ENCODE measurements around the gene PAFAH2.
"Not testable (repeated sequence)": the region's sequence is repeated elsewhere in the genome, so short reads cannot be mapped to it uniquely, and the experiment has no call there.

The PAFAH2 gene

DNA sequence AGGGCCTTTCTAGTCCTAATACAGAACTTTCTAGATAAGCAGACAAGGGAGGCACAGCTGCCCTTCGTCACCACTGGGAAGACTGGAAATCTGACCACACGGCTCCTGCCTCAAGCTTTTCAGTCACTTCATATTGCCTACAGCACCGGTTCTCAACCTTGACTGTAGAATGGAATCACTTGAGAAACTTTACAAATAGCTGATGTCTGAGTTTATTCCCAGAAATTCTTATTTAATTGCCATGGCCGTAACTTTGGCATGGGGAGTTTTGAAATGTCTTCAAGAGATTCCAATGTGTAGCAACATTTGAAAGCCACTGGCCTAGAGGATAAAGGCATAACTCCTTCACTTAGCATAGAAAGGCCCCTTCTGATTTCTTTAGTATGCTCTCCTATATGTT is 49.2 kb downstream of the PAFAH2 start:
- no peaks in the 10 kb centered on the region for H3K79me2 ChIP-seq (ENCODE audit: insufficient read depth, low read depth)

DNA sequence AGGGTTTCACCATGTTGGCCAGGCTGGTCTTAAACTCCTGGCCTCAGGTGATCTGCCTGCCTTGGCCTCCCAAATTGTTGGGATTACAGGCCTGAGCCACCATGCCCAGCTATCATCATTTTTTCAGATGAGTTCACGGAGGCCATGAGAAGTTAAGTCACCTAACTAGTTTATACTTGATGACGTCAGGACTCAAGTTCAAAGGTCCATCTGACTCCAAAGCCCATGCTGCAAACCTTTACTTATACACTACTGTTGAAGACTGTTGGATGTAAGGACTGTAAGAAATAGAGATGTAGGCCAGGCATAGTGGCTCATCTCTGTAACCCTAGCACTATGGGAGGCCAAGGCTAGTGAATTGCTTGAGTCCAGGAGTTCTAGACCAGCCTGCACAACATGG is 50.8 kb downstream of the PAFAH2 start:
- Histone ChIP-seq H2AFZ (ENCODE audit: low read depth) (no peak overlapping the region), H3K27me3 (ENCODE audit: insufficient read depth, low read depth) (no peaks in the 10 kb centered on the region), H3K4me1 (ENCODE audit: low read depth, poor library complexity, severe bottlenecking) (no peaks in the 10 kb centered on the region), H3K36me3 (ENCODE audit: insufficient read depth) (no peaks in the 10 kb centered on the region), H4K20me1 (ENCODE audit: insufficient read depth) (no peaks in the 10 kb centered on the region), H3K27ac (no peak overlapping the region), H3K4me2 (no peak overlapping the region), H3K9ac (no peak overlapping the region), H3K79me2 (ENCODE audit: insufficient read depth, low read depth) (no peaks in the 10 kb centered on the region), H3K4me3 (IDR thresholded peaks at IDR 0.05; ENCODE audit: insufficient read depth, low read depth, low read length) (no peak overlapping the region)
- TF ChIP-seq, protein P1, sequence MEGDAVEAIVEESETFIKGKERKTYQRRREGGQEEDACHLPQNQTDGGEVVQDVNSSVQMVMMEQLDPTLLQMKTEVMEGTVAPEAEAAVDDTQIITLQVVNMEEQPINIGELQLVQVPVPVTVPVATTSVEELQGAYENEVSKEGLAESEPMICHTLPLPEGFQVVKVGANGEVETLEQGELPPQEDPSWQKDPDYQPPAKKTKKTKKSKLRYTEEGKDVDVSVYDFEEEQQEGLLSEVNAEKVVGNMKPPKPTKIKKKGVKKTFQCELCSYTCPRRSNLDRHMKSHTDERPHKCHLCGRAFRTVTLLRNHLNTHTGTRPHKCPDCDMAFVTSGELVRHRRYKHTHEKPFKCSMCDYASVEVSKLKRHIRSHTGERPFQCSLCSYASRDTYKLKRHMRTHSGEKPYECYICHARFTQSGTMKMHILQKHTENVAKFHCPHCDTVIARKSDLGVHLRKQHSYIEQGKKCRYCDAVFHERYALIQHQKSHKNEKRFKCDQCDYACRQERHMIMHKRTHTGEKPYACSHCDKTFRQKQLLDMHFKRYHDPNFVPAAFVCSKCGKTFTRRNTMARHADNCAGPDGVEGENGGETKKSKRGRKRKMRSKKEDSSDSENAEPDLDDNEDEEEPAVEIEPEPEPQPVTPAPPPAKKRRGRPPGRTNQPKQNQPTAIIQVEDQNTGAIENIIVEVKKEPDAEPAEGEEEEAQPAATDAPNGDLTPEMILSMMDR (conservative IDR thresholded peaks at IDR 0.05; ENCODE audit: low read depth, low read length): no peak

More for the DNA sequence above, 49.2 kb downstream of the PAFAH2 start:
- H3K9ac ChIP-seq: no peak overlapping the region
- TF ChIP-seq, protein P1 (conservative IDR thresholded peaks at IDR 0.05; ENCODE audit: low read depth, low read length): no peak
- H3K27me3 ChIP-seq (ENCODE audit: insufficient read depth, low read depth): no peaks in the 10 kb centered on the region
- no peak overlapping the region for H3K4me3 ChIP-seq (IDR thresholded peaks at IDR 0.05; ENCODE audit: insufficient read depth, low read depth, low read length)
- H4K20me1 ChIP-seq (ENCODE audit: insufficient read depth): no peaks in the 10 kb centered on the region
- H2AFZ ChIP-seq (ENCODE audit: low read depth): no peak overlapping the region
- H3K27ac ChIP-seq: no peak overlapping the region
- no peak overlapping the region for H3K4me2 ChIP-seq
- H3K36me3 ChIP-seq (ENCODE audit: insufficient read depth): no peaks in the 10 kb centered on the region
- H3K4me1 ChIP-seq (ENCODE audit: low read depth, poor library complexity, severe bottlenecking): no peaks in the 10 kb centered on the region

DNA sequence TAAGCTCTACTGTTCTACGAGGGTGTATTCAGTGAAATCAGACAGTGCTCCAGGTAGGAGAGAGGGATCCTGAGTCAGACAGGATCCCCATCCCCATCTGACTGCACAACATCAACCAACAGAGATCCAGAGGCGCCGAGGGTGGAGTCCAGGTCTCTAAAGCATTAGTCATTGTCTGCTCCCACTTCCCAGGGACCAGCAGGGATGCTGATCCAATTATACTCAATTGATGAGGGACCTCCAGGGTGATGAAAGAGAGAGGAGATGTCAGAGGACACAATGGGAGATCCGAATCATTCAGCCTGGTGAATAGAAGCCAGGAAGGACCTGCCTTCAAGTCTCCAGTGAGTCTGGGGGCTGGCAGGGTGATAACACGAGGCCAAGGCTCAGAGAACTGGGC is 52.1 kb downstream of the PAFAH2 start:
- no peak overlapping the region for H2AFZ ChIP-seq (ENCODE audit: low read depth)
- H4K20me1 ChIP-seq (ENCODE audit: insufficient read depth): no peaks in the 10 kb centered on the region
- no peaks in the 10 kb centered on the region for H3K27me3 ChIP-seq (ENCODE audit: insufficient read depth, low read depth)
- no peak overlapping the region for H3K4me3 ChIP-seq (IDR thresholded peaks at IDR 0.05; ENCODE audit: insufficient read depth, low read depth, low read length)
- H3K27ac ChIP-seq: no peak overlapping the region
- H3K4me2 ChIP-seq: no peak overlapping the region
- H3K36me3 ChIP-seq (ENCODE audit: insufficient read depth): no peaks in the 10 kb centered on the region
- no peaks in the 10 kb centered on the region for H3K79me2 ChIP-seq (ENCODE audit: insufficient read depth, low read depth)
- H3K4me1 ChIP-seq (ENCODE audit: low read depth, poor library complexity, severe bottlenecking): no peaks in the 10 kb centered on the region
- no peak overlapping the region for H3K9ac ChIP-seq
- TF ChIP-seq, protein P1 (conservative IDR thresholded peaks at IDR 0.05; ENCODE audit: low read depth, low read length): no peak

DNA sequence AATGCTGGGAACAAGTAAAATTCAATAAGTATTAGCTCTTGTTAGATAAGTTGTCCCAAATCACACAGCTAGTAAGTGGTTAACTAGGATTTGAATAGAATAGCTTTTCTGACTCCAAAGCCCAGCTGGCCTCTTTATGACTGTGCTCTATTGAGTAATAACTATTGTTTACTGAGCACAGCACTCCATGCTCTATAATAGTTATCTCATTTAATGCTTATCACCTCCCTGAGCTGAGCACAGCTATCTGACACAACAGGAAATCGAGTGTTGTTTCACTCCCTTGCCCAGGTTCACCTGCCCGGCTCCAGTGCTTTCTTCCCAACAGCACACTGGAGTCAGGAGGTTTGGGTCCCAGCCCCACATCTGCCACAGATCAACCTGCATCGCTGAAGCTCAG is 52.9 kb downstream of the PAFAH2 start:
- Histone ChIP-seq H3K4me1 (ENCODE audit: low read depth, poor library complexity, severe bottlenecking) (no peaks in the 10 kb centered on the region), H3K27me3 (ENCODE audit: insufficient read depth, low read depth) (no peaks in the 10 kb centered on the region), H3K4me2 (no peak overlapping the region), H3K27ac (no peak overlapping the region), H4K20me1 (ENCODE audit: insufficient read depth) (no peaks in the 10 kb centered on the region), H2AFZ (ENCODE audit: low read depth) (no peak overlapping the region), H3K9ac (no peak overlapping the region), H3K4me3 (IDR thresholded peaks at IDR 0.05; ENCODE audit: insufficient read depth, low read depth, low read length) (no peak overlapping the region), H3K36me3 (ENCODE audit: insufficient read depth) (no peaks in the 10 kb centered on the region), H3K79me2 (ENCODE audit: insufficient read depth, low read depth) (no peaks in the 10 kb centered on the region)
- TF ChIP-seq, protein P1 (conservative IDR thresholded peaks at IDR 0.05; ENCODE audit: low read depth, low read length): no peak

DNA sequence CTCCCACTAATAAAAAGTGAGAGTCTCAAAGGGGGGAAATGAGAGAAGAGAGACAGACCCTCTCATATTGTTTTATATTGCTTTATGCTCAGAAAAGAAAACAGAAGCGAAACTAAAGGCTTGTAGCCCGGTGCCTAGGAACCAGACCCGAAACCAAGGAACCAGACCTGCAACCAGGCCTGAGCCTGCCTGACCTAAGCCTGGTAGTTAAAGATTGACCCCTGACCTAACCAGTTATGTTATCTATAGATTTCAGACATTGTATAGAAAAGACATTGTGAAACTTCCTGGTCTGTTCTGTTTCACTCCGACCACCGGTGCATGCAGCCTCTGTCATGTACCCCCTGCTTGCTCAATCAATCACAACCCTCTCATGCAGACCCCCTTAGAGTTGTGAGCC is 54.4 kb downstream of the PAFAH2 start:
- not testable (repeated sequence) for H3K4me2 ChIP-seq; H4K20me1 ChIP-seq (ENCODE audit: insufficient read depth); H3K4me1 ChIP-seq (ENCODE audit: low read depth, poor library complexity, severe bottlenecking); H3K27ac ChIP-seq; H3K27me3 ChIP-seq (ENCODE audit: insufficient read depth, low read depth); H3K36me3 ChIP-seq (ENCODE audit: insufficient read depth); H2AFZ ChIP-seq (ENCODE audit: low read depth); H3K79me2 ChIP-seq (ENCODE audit: insufficient read depth, low read depth); H3K9ac ChIP-seq; H3K4me3 ChIP-seq (IDR thresholded peaks at IDR 0.05; ENCODE audit: insufficient read depth, low read depth, low read length)
